HepG2 (cell line): ENCODE measurements around the gene BTF3L4. TPM values are rescaled to one million over a fixed set of nuclear protein-coding genes. Genes with fewer than 3 reads are reported as not detected.

Source experiments
- ATAD3A ChIP-seq: sonication (generic); formaldehyde crosslinking; IDR thresholded peaks from 2 replicates; pipeline ENCODE4 v1.4.0; 2020; ENCODE audit warnings: missing genetic modification reagents
- EEA1 ChIP-seq: sonication (generic); formaldehyde crosslinking; IDR thresholded peaks from 2 replicates; pipeline ENCODE4 v1.5.1; 2020; ENCODE audit warnings: mild to moderate bottlenecking, missing genetic modification reagents, borderline replicate concordance
- HNF4A ChIP-seq: sonication (generic); formaldehyde crosslinking; IDR thresholded peaks from 2 replicates; pipeline ENCODE4 v1.4.0; 2020; ENCODE audit warnings: missing genetic modification reagents
- HOXA5 ChIP-seq: sonication (generic); formaldehyde crosslinking; IDR thresholded peaks from 2 replicates; pipeline ENCODE4 v1.4.0; 2020; ENCODE audit warnings: missing genetic modification reagents
- IRF2 ChIP-seq: IDR thresholded peaks from 2 replicates; pipeline ENCODE4 v1.6.1; 2018; ENCODE audit warnings: missing genetic modification reagents, missing compliant biosample characterization
- KLF13 ChIP-seq: sonication (generic); formaldehyde crosslinking; IDR thresholded peaks from 2 replicates; pipeline ENCODE4 v1.4.0; 2020; ENCODE audit warnings: mild to moderate bottlenecking, missing genetic modification reagents
- MAF1 ChIP-seq: sonication (generic); formaldehyde crosslinking; IDR thresholded peaks from 2 replicates; pipeline ENCODE4 v1.5.0; 2020; ENCODE audit warnings: missing genetic modification reagents, borderline replicate concordance
- PHF21A ChIP-seq: sonication (generic); formaldehyde crosslinking; IDR thresholded peaks from 2 replicates; pipeline ENCODE4 v1.5.0; 2020; ENCODE audit warnings: mild to moderate bottlenecking, missing genetic modification reagents
- REL ChIP-seq: sonication (generic); formaldehyde crosslinking; conservative IDR thresholded peaks from 2 replicates; pipeline ENCODE4 v1.8.0; 2022; ENCODE audit warnings: mild to moderate bottlenecking, missing genetic modification reagents, moderate library complexity
- RXRB ChIP-seq: IDR thresholded peaks from 2 replicates; pipeline ENCODE4 v1.6.1; 2016; ENCODE audit warnings: borderline replicate concordance, missing genetic modification reagents, missing compliant biosample characterization
- SMAD1 ChIP-seq: sonication (generic); formaldehyde crosslinking; IDR thresholded peaks from 2 replicates; pipeline ENCODE4 v1.4.0; 2020; ENCODE audit warnings: missing genetic modification reagents, low read depth, mild to moderate bottlenecking, borderline replicate concordance
- SP2 ChIP-seq: sonication (generic); formaldehyde crosslinking; IDR thresholded peaks from 2 replicates; pipeline ENCODE4 v1.5.1; 2020; ENCODE audit warnings: mild to moderate bottlenecking, missing genetic modification reagents
- SRF ChIP-seq: IDR thresholded peaks from 2 replicates; pipeline ENCODE4 v1.6.1; 2011; ENCODE audit warnings: mild to moderate bottlenecking, low read depth, low read length, moderate library complexity
- SSRP1 ChIP-seq: IDR thresholded peaks from 2 replicates; pipeline ENCODE4 v1.6.1; 2016; ENCODE audit warnings: control low read depth
- TAF1 ChIP-seq: sonication (generic); formaldehyde crosslinking; IDR thresholded peaks from 2 replicates; pipeline ENCODE4 v1.4.0; 2020; ENCODE audit warnings: missing genetic modification reagents
- ZFP36L1 ChIP-seq: sonication (generic); formaldehyde crosslinking; IDR thresholded peaks from 2 replicates; pipeline ENCODE4 v1.8.0; 2022; ENCODE audit warnings: mild to moderate bottlenecking, missing genetic modification reagents, moderate library complexity
- ZFY ChIP-seq: sonication (generic); formaldehyde crosslinking; IDR thresholded peaks from 2 replicates; pipeline ENCODE4 v1.4.0; 2020; ENCODE audit warnings: missing genetic modification reagents
- ZNF512 ChIP-seq: sonication (generic); formaldehyde crosslinking; IDR thresholded peaks from 2 replicates; pipeline ENCODE4 v1.4.0; 2020; ENCODE audit warnings: mild to moderate bottlenecking, missing genetic modification reagents
- polyA plus RNA-seq, 8 experiments: library from polyadenylated mRNA; depleted of rRNA in 3 of 8; stranded (reverse) in 7 of 8; unstranded in 1 of 8; fragments of >200 nt; fragmentation: Illumina TruSeq in 4 of 8; extraction: Trizol in 4 of 8; gene quantifications; 2 replicates each; pipeline versions ENCODE4 v1.2.1 to v1.2.3, GENCODE V29; 2011 to 2016; ENCODE audit warnings: low read depth in 4 of 8, missing spikeins in 1 of 8, mixed read lengths in 1 of 8; ENCODE audit not compliant: insufficient read depth in 1 of 8
- total RNA-seq, 5 experiments: library from RNA; depleted of rRNA; stranded (reverse); fragments of >200 nt; fragmentation: Illumina TruSeq; extraction: Trizol; gene quantifications; 2 replicates each; pipeline ENCODE4 v1.2.3, GENCODE V29; 2016; ENCODE audit warnings: low read depth in 1 of 5
- TF ChIP-seq, protein P1 (sequence below): sonication (generic); formaldehyde crosslinking; conservative IDR thresholded peaks from 2 replicates; pipeline ENCODE4 v1.4.0; 2020; ENCODE audit warnings: missing genetic modification reagents
- TF ChIP-seq, protein P2 (sequence below): sonication (generic); formaldehyde crosslinking; IDR thresholded peaks from 2 replicates; pipeline ENCODE4 v1.8.0; 2023; ENCODE audit warnings: mild to moderate bottlenecking, missing genetic modification reagents
- TF ChIP-seq, protein P3 (sequence below): sonication (generic); formaldehyde crosslinking; IDR thresholded peaks from 2 replicates; pipeline ENCODE4 v1.5.0; 2020; ENCODE audit warnings: mild to moderate bottlenecking, missing genetic modification reagents
- TF ChIP-seq, protein P4 (sequence below): sonication (generic); formaldehyde crosslinking; IDR thresholded peaks from 2 replicates; pipeline ENCODE4 v1.4.0; 2020; ENCODE audit warnings: missing genetic modification reagents, low read depth, mild to moderate bottlenecking, borderline replicate concordance
- TF ChIP-seq, protein P5 (sequence below): IDR thresholded peaks from 2 replicates; pipeline ENCODE4 v1.6.1; 2016; ENCODE audit warnings: missing biosample characterization, missing genetic modification reagents, low read depth

Gene BTF3L4
- total and polyA plus RNA-seq, 2 of the 13 experiments (the other 11 are each of a cell fraction or from before 2014, with no cell fraction given): 59.0 to 74.3 TPM

GRCh38 chr1:52098139-52098871, 42.2 kb downstream of the BTF3L4 start (continued):
- TF ChIP-seq MAF1 (CRISPR knock-in tag) (no peak), TAF1 (CRISPR knock-in tag) (no peak), HNF4A (peak; percentile 60), RXRB (CRISPR knock-in tag) (peak; percentile 87), PHF21A (CRISPR knock-in tag) (no peak; the same call in 1 of the 2 replicates), SRF (no peak), KLF13 (CRISPR knock-in tag) (no peak), ZFP36L1 (no peak), SMAD1 (CRISPR knock-in tag) (no peak), ATAD3A (CRISPR knock-in tag) (no peak), IRF2 (CRISPR knock-in tag) (peak; percentile 67; the same call in 1 of the 2 replicates), HOXA5 (CRISPR knock-in tag) (no peak), EEA1 (CRISPR knock-in tag) (no peak), SSRP1 (CRISPR knock-in tag) (no peak), ZFY (CRISPR knock-in tag) (no peak), SP2 (CRISPR knock-in tag) (no peak), ZNF512 (CRISPR knock-in tag) (no peak; the same call in 1 of the 2 replicates), REL (no peak)
- TF ChIP-seq, protein P1, sequence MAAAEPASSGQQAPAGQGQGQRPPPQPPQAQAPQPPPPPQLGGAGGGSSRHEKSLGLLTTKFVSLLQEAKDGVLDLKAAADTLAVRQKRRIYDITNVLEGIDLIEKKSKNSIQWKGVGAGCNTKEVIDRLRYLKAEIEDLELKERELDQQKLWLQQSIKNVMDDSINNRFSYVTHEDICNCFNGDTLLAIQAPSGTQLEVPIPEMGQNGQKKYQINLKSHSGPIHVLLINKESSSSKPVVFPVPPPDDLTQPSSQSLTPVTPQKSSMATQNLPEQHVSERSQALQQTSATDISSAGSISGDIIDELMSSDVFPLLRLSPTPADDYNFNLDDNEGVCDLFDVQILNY: no peak
- TF ChIP-seq, protein P2, sequence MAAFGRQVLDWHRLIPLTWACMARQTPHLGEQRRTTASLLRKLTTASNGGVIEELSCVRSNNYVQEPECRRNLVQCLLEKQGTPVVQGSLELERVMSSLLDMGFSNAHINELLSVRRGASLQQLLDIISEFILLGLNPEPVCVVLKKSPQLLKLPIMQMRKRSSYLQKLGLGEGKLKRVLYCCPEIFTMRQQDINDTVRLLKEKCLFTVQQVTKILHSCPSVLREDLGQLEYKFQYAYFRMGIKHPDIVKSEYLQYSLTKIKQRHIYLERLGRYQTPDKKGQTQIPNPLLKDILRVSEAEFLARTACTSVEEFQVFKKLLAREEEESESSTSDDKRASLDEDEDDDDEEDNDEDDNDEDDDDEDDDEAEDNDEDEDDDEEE (CRISPR knock-in tag): no peak
- TF ChIP-seq, protein P3, sequence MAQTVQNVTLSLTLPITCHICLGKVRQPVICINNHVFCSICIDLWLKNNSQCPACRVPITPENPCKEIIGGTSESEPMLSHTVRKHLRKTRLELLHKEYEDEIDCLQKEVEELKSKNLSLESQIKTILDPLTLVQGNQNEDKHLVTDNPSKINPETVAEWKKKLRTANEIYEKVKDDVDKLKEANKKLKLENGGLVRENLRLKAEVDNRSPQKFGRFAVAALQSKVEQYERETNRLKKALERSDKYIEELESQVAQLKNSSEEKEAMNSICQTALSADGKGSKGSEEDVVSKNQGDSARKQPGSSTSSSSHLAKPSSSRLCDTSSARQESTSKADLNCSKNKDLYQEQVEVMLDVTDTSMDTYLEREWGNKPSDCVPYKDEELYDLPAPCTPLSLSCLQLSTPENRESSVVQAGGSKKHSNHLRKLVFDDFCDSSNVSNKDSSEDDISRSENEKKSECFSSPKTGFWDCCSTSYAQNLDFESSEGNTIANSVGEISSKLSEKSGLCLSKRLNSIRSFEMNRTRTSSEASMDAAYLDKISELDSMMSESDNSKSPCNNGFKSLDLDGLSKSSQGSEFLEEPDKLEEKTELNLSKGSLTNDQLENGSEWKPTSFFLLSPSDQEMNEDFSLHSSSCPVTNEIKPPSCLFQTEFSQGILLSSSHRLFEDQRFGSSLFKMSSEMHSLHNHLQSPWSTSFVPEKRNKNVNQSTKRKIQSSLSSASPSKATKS: no peak
- TF ChIP-seq, protein P4, sequence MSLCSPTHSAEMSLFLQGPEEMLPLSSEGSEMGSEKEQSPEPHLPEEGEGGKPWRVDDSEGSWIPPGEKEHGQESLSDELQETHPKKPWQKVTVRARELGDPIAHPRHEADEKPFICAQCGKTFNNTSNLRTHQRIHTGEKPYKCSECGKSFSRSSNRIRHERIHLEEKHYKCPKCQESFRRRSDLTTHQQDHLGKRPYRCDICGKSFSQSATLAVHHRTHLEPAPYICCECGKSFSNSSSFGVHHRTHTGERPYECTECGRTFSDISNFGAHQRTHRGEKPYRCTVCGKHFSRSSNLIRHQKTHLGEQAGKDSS (CRISPR knock-in tag): no peak
- TF ChIP-seq, protein P5, sequence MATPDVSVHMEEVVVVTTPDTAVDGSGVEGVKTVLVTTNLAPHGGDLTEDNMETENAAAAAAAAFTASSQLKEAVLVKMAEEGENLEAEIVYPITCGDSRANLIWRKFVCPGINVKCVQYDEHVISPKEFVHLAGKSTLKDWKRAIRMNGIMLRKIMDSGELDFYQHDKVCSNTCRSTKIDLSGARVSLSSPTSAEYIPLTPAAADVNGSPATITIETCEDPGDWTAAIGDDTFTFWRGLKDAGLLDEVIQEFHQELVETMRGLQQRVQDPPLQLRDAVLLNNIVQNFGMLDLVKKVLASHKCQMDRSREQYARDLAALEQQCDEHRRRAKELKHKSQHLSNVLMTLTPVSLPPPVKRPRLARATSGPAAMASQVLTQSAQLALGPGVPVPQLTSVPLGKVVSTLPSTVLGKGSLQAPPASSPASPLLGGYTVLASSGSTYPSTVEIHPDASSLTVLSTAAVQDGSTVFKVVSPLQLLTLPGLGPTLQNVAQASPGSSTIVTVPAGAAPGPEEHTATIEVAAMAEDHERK (CRISPR knock-in tag): no peak
